ENCODE data around the gene FGF2.
"Not testable (repeated sequence)": the region's sequence is repeated elsewhere in the genome, so short reads cannot be mapped to it uniquely, and the experiment has no call there.

The FGF2 gene

GRCh38 chr4:122898370-122899150 is 71.9 kb downstream of the FGF2 start:
- no peak for DNase-seq

- DNase-seq = no peak
These were observed 73.1 kb downstream of the FGF2 start for GRCh38 chr4:122899682-122900081.

- no peak for DNase-seq
These were observed 73.7 kb downstream of the FGF2 start for GRCh38 chr4:122900314-122900713.

GRCh38 chr4:122901247-122902010 is 74.8 kb downstream of the FGF2 start:
- no peak for DNase-seq

DNA sequence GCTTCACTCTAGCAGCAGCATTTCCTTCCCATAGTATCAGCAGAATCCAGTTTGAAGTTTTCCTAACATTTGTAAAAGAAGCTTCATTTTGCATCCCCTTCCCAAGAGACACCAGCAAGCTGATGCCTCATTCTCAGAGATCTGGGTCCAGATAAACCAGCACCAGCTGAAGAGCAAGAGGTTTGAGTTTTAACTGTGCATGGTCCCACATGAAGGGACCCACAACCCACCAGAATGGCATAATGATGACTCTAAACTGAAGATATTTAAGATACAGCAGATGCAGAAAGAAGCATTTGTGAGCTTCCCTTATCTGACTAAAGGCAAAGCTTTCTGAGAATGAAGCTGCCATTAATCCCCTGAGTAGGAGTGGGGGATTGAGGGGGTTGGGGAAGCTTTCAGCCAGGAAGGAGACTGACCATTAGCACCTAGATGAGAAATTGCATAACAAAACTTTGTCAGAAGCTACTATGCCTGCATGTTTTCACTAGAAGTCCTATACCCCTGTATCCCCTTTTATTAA is 77.2 kb downstream of the FGF2 start:
- no peak for DNase-seq

GRCh38 chr4:122906859-122907305 is 80.3 kb downstream of the FGF2 start:
- no peak for DNase-seq

GRCh38 chr4:122908223-122908622 is 81.6 kb downstream of the FGF2 start:
- DNase-seq = no peak

- DNase-seq = no peak
These were observed 83.1 kb downstream of the FGF2 start for GRCh38 chr4:122909683-122910082.

GRCh38 chr4:122911588-122911987 is 85.0 kb downstream of the FGF2 start:
- DNase-seq = no peak

- no peak for DNase-seq
These were observed 86.4 kb downstream of the FGF2 start for GRCh38 chr4:122912810-122913575.

- no peak for DNase-seq
These were observed 87.8 kb downstream of the FGF2 start for GRCh38 chr4:122914292-122914904.

DNA sequence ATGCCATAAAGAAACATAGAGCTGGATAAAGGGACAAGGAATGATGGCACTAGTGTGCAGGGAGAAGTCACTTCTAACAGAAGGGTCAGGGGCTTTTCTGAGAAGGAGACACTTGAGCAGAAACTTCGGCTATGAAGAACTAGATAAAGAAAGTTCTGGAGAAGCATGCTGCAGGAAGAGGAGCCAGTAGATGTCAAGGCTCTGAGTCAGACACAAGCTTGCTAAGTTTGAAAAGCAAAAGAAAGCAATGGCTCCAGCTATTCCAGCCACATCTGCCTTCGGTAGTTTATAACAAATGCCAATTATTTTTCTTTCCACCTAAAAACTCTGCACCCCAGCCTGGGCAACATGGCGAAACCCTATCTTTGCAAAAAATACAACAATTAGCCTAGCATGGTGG is 88.3 kb downstream of the FGF2 start:
- no peak for DNase-seq

GRCh38 chr4:122917731-122918130 is 91.1 kb downstream of the FGF2 start:
- DNase-seq = no peak

DNA sequence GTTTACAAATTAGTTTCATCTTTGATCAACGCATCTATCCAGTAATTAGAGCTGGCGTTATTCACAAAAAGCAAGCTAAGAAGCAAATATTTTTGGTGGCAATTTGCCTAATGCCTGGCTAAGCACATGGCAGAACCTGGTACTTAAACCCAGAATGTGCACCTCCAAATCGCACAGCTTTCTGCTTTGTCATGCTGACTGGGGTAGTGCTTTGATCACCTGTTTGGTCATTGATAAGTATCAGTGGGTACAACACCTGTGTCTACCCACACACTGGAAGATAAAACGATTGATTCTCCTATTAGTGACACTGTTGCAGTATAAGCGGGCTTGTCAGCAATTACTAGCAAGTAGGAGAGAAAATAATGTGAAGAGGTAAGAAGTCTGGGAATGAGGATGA is 93.8 kb downstream of the FGF2 start:
- no peak for DNase-seq

DNA sequence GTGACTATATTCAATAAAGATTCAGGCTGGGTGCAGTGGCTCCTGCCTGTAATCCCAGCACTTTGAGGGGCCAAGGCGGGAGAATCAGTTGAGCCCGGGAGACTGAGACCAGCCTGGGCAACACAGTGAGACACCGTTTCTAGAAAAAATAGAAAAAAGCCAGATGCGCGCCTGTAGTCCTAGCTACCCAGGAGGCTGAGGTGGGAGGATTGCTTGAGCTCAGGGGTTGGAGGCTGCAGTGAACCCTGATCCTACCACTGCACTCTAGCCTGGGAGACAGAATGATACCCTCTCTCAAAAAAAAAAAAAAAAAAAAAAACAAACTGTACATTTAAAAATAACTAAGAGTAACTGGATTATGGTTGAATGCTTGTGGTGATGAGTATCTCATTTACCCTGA is 94.7 kb downstream of the FGF2 start:
- no peak for DNase-seq

DNA sequence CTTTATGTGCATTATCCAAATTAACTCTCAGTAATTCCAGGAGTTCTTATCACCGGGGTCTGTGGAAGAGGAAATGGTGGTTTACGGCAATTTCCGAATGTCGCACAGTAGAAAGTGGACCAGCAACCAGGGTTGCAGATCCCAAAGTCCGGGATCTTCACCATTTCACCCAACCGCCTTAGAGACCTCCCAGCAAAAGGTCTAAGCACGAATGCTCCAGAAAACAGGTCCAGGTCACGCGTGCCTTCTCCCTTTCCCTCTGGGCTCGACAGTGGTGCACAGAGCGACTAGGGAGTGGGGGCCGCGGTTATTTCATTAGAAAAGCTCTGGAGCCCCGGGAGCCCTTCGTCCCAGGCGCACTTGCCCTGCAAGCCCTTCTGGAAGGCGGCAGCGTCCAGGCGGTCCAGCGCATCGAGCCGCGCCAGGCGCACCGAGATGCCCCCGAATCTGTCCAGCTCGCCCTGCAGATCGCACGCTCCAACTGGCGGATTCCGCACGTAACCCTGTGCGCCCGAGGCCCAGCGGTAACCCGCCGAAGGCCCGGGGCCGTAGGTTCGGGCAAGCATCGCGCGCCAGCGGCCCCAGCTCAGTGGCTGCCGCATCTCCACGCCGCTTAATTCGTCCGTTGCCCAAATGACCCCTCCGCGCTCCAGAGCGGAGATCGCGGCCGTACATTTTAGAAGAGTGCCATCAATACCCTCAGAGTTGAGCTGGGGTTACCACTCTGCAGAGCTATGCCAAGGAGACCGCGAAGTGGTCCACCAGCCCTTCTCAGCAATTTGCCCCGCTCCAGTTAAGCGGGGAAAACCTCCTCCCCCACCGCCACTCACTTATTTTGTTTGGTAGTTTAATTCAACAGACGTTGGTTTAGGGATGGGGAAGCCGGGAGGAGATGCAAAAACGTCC is 95.6 kb downstream of the FGF2 start, which contains the start of gene NUDT6:
NUDT6 (minus strand) TSS at position 627 of the 906 bp plus-strand sequence; CDS start at position 602, 25 bp downstream.
- no peak for DNase-seq

GRCh38 chr4:122922877-122923511 is 96.4 kb downstream of the FGF2 start:
- peak; percentile 18 for DNase-seq

DNA sequence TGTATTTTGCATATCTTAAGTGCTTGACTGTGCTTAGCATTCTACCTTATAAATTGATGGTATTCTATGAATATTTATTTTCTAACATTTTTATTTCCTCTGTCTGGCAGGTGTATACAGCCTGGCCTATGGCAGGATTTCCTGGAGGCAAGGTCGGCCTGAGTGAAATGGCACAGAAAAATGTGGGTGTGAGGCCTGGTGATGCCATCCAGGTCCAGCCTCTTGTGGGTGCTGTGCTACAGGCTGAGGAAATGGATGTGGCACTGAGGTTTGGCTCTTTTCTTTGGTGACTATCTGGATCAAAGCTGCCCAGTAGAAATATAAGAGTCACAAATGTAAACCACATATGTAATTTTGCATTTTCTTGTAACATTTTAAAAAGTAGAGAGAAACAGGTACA is 102.3 kb downstream of the FGF2 start:
- DNase-seq = no peak

DNA sequence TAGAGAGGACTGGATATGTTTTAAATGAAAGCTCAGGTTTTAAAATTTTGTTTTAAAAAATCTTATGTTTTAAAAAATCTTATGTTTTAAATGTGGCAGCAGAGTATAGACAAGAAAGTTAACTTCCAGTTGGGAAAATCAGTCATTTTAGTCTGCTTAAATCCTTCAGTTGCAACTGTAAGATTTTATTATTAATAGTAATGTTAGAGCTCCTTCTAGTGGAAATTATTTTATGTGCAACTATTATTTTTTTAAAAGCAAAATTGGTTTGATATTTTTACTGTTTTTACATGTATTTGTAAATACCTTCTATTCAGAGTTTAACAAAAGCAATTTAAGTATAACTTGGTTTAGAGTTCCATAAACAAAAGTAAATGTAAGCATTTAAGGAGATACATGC is 104.2 kb downstream of the FGF2 start:
- no peak for DNase-seq

DNA sequence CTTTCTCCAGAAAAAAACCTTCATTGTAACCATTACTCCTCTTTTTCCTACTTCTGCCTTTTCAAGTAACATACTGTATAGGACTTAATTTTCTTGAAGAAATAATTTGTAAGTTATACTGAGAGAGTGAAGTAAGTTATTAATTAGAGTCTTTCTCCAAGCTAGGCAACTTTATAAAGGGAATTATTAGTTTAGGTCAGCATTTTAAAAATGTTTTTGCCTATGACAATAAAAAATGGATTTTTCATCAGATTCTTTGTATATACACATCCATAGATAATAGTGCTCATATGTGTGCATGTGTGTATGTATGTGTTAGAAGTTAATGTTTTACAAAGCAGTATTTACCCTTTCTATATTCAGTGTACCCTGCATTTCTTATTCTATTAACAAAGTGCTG is 106.1 kb downstream of the FGF2 start:
- DNase-seq = no peak

DNA sequence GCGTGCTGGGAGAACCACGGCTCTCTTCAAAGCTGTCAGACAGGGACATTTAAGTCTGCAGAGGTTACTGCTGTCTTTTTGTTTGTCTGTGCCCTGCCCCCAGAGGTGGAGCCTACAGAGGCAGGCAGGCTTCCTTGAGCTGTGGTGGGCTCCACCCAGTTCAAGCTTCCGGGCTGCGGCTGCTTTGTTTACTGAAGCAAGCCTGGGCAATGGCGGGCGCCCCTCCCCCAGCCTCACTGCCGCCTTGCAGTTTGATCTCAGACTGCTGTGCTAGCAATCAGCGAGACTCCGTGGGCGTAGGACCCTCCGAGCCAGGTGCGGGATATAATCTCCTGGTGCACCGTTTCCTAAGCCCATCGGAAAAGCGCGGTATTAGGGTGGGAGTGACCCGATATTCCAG is 118.5 kb downstream of the FGF2 start:
- DNase-seq = not testable (repeated sequence)

Data from cortex of kidney (tissue), 1 donor.